Measurements from ENCODE around the gene RASGEF1C.

Gene RASGEF1C

DNA sequence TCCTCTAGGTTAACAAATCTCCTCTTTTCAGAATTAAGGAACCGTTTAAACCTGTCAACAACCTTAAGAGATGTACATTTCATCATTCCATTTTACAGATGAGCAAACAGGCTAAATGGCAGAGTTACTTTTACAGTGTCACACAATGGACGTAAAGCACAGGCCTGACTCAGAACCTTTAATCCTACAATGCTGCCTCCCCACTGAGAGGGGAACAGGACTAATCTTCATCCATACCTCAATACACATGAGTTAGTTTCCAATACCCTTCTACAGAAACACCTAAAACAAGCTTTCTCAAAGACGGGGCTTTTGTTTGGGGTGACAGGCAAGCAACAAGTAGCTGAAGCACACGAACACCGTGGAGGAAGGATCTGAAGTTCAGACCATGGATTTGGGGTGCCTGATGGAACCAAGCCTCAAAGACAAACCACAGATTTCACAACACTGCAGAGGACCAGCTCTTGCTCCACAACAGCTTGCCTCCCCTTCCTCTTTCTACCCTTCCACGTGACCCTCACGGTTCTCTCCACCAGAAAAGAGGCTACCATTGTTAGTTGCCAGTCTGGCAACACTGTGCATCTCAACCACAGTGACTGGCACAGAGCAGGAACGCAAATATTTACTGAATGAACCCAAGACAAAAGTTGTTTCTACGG lies 139.3 kb downstream of the RASGEF1C start:
- Histone ChIP-seq H3K4me3 (IDR thresholded peaks at IDR 0.05; ENCODE audit: insufficient read depth, low read depth, low read length) (no peak overlapping the region), H3K4me2 (no peak overlapping the region), H3K79me2 (ENCODE audit: insufficient read depth, low read depth) (no peaks in the 10 kb centered on the region), H3K36me3 (ENCODE audit: insufficient read depth) (no peaks in the 10 kb centered on the region), H3K4me1 (ENCODE audit: low read depth, poor library complexity, severe bottlenecking) (no peaks in the 10 kb centered on the region), H3K27me3 (ENCODE audit: insufficient read depth, low read depth) (0 out of 2 replicates have a peak, but pooled peaks cover 2% of the 10 kb centered on the region), H3K27ac (no peak overlapping the region), H2AFZ (ENCODE audit: low read depth) (no peak overlapping the region), H4K20me1 (ENCODE audit: insufficient read depth) (no peaks in the 10 kb centered on the region), H3K9ac (no peak overlapping the region)
- TF ChIP-seq, protein P1, sequence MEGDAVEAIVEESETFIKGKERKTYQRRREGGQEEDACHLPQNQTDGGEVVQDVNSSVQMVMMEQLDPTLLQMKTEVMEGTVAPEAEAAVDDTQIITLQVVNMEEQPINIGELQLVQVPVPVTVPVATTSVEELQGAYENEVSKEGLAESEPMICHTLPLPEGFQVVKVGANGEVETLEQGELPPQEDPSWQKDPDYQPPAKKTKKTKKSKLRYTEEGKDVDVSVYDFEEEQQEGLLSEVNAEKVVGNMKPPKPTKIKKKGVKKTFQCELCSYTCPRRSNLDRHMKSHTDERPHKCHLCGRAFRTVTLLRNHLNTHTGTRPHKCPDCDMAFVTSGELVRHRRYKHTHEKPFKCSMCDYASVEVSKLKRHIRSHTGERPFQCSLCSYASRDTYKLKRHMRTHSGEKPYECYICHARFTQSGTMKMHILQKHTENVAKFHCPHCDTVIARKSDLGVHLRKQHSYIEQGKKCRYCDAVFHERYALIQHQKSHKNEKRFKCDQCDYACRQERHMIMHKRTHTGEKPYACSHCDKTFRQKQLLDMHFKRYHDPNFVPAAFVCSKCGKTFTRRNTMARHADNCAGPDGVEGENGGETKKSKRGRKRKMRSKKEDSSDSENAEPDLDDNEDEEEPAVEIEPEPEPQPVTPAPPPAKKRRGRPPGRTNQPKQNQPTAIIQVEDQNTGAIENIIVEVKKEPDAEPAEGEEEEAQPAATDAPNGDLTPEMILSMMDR (conservative IDR thresholded peaks at IDR 0.05; ENCODE audit: low read depth, low read length), result no peak

DNA sequence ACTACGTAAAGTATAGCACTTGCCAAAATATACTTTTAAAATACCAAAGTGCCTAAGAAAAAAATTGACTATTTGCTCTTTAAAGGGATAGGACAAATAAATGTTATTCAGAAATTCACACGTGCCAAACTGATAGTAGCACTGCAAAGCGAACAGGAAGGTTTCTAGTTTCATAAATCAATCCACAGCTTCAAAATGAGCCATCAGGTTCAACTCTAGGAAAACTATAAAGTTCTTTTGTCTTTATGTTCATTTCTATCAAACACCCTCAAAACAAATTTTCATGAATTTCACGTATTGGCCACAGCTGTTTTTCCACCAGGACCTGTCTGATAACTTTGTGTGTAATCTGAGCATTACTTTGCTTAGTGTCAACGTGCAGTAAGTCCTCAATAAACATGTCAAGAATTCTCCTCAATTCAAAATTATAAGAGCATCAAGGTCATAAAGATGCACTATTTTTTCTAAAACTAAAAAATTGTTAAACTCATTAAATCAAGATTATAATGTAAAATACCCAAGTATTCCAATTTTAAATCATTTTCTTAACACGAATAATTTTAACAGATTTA lies 140.4 kb downstream of the RASGEF1C start:
- no peak overlapping the region for H3K4me2 ChIP-seq
- no peak overlapping the region for H3K9ac ChIP-seq
- no peaks in the 10 kb centered on the region for H3K36me3 ChIP-seq (ENCODE audit: insufficient read depth)
- H3K4me1 ChIP-seq (ENCODE audit: low read depth, poor library complexity, severe bottlenecking), result no peaks in the 10 kb centered on the region
- no peak overlapping the region for H3K4me3 ChIP-seq (IDR thresholded peaks at IDR 0.05; ENCODE audit: insufficient read depth, low read depth, low read length)
- 0 out of 2 replicates have a peak, but pooled peaks cover 2% of the 10 kb centered on the region for H3K27me3 ChIP-seq (ENCODE audit: insufficient read depth, low read depth)
- H2AFZ ChIP-seq (ENCODE audit: low read depth), result no peak overlapping the region
- TF ChIP-seq, protein P1 (conservative IDR thresholded peaks at IDR 0.05; ENCODE audit: low read depth, low read length), result no peak
- no peaks in the 10 kb centered on the region for H4K20me1 ChIP-seq (ENCODE audit: insufficient read depth)
- no peak overlapping the region for H3K27ac ChIP-seq
- no peaks in the 10 kb centered on the region for H3K79me2 ChIP-seq (ENCODE audit: insufficient read depth, low read depth)

DNA sequence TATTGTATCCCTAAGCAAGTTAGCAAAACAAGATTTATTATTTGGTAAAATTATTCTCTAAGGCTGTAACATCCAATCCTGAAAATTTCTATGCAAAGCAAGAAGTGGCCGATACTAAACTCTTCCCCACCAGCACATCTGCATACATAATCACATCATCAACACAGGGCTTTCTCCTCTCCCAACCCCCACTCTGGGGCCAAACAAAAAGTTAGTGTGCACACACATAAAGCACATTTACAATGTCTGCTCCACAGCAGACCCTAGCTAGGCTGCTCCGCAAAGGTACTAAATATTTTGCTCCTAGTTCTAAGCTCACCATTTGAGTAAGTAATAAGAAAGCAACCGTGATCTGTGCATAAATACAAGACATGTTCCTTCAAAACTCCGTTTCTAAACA lies 141.0 kb downstream of the RASGEF1C start:
- Histone ChIP-seq H3K79me2 (ENCODE audit: insufficient read depth, low read depth) (no peaks in the 10 kb centered on the region), H3K36me3 (ENCODE audit: insufficient read depth) (no peaks in the 10 kb centered on the region), H3K4me2 (no peak overlapping the region), H3K27me3 (ENCODE audit: insufficient read depth, low read depth) (0 out of 2 replicates have a peak, but pooled peaks cover 2% of the 10 kb centered on the region), H4K20me1 (ENCODE audit: insufficient read depth) (no peaks in the 10 kb centered on the region), H3K27ac (no peak overlapping the region), H3K9ac (no peak overlapping the region), H2AFZ (ENCODE audit: low read depth) (no peak overlapping the region), H3K4me1 (ENCODE audit: low read depth, poor library complexity, severe bottlenecking) (no peaks in the 10 kb centered on the region), H3K4me3 (IDR thresholded peaks at IDR 0.05; ENCODE audit: insufficient read depth, low read depth, low read length) (no peak overlapping the region)
- TF ChIP-seq, protein P1 (conservative IDR thresholded peaks at IDR 0.05; ENCODE audit: low read depth, low read length), result no peak

DNA sequence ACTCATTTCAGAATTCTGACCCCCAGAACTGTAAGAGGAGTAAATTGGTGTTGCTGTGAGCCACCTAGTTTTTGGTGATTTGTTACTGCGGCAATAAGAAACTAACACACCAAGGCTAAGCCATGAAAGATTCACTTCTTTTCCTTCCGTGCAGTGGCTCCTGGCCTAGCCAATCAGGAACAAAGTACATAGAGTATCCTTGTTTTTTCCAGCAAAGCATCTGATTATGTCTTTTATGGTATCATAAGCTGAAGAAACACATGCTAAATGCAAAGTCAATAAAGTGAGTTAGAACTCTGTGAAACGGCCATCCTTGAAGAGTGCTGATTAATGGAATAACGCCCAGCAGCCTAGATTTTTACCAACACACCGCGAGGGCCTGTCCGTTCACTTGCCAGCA lies 148.8 kb downstream of the RASGEF1C start:
- no peaks in the 10 kb centered on the region for H3K27me3 ChIP-seq (ENCODE audit: insufficient read depth, low read depth)
- H3K9ac ChIP-seq, result no peak overlapping the region
- TF ChIP-seq, protein P1 (conservative IDR thresholded peaks at IDR 0.05; ENCODE audit: low read depth, low read length), result no peak
- no peaks in the 10 kb centered on the region for H3K36me3 ChIP-seq (ENCODE audit: insufficient read depth)
- H4K20me1 ChIP-seq (ENCODE audit: insufficient read depth), result no peaks in the 10 kb centered on the region
- no peak overlapping the region for H3K27ac ChIP-seq
- H3K79me2 ChIP-seq (ENCODE audit: insufficient read depth, low read depth), result no peaks in the 10 kb centered on the region
- H3K4me2 ChIP-seq, result no peak overlapping the region
- no peak overlapping the region for H3K4me3 ChIP-seq (IDR thresholded peaks at IDR 0.05; ENCODE audit: insufficient read depth, low read depth, low read length)
- H3K4me1 ChIP-seq (ENCODE audit: low read depth, poor library complexity, severe bottlenecking), result no peaks in the 10 kb centered on the region
- no peak overlapping the region for H2AFZ ChIP-seq (ENCODE audit: low read depth)

Data from KMS-11 (cell line).